HFFc6 (cell line): ENCODE measurements around the gene FLCN. TPM values are rescaled to one million over a fixed set of nuclear protein-coding genes. Genes with fewer than 3 reads are reported as not detected.

Experiments used
- DNase-seq: peaks from one replicate; pipeline ENCODE4 v3.0.0-alpha.2; 2018
- H3K27ac Mint-ChIP-seq: 2 replicates; pipeline ENCODE4 v1.8.0; 2020; ENCODE audit warnings: mild to moderate bottlenecking, mixed read lengths
- H3K27me3 Mint-ChIP-seq: 2 replicates; pipeline ENCODE4 v1.8.0; 2021; ENCODE audit warnings: mild to moderate bottlenecking, moderate library complexity, mixed read lengths; ENCODE audit not compliant: insufficient read depth
- H3K36me3 Mint-ChIP-seq: 2 replicates; pipeline ENCODE4 v1.8.0; 2021; ENCODE audit warnings: low read depth, mixed read lengths
- H3K4me1 Mint-ChIP-seq: 2 replicates; pipeline ENCODE4 v1.8.0; 2020; ENCODE audit warnings: low read depth, mixed read lengths
- H3K4me3 Mint-ChIP-seq: 2 replicates; pipeline ENCODE4 v1.8.0; 2020; ENCODE audit warnings: mild to moderate bottlenecking, moderate library complexity, mixed read lengths
- H3K9me3 Mint-ChIP-seq: 2 replicates; pipeline ENCODE4 v1.8.0; 2020; ENCODE audit warnings: mild to moderate bottlenecking, mixed read lengths
- CTCF ChIP-seq: fragments of 200-600 bp; sonication (generic); IDR thresholded peaks from 2 replicates; pipeline ENCODE4 v1.5.0; 2021; ENCODE audit warnings: antibody characterized with exemption, mild to moderate bottlenecking
- total RNA-seq, 6 experiments: library from RNA; stranded (reverse); fragmentation: NEBNext Ultra II Directional; extraction: Animal tissue kit (Norgen Biotek cat#: 25700); gene quantifications; 2 replicates in 1 of 6; 3 replicates in 5 of 6; pipeline ENCODE4 v1.2.3, GENCODE V29; 2021

Gene FLCN
- total RNA-seq, 6 experiments from 2014 or later, result 15.8 to 19.2 (median 17.3) TPM

GRCh38 chr17:17235212-17236174 is 1.5 kb downstream of the FLCN start:
- peak overlapping the region; percentile 99 for H3K27ac Mint-ChIP-seq
- no peak for TF ChIP-seq CTCF
- DNase-seq, result peak; percentile 11
- H3K4me1 Mint-ChIP-seq, result peaks cover 15% of the 10 kb centered on the region
- H3K36me3 Mint-ChIP-seq, result 0 out of 2 replicates have a peak, but pooled peaks cover 8% of the 10 kb centered on the region
- H3K4me3 Mint-ChIP-seq, result peak overlapping the region; percentile 97
- no peaks in the 10 kb centered on the region for H3K9me3 Mint-ChIP-seq
- peaks cover 2% of the 10 kb centered on the region for H3K27me3 Mint-ChIP-seq

GRCh38 chr17:17232303-17232621 is 4.7 kb downstream of the FLCN start:
- H3K27me3 Mint-ChIP-seq, result no peaks in the 10 kb centered on the region; the same call in none of the 2 replicates
- no peak overlapping the region for H3K4me3 Mint-ChIP-seq
- peaks cover 24% of the 10 kb centered on the region; the same call in 1 of the 2 replicates for H3K36me3 Mint-ChIP-seq
- H3K9me3 Mint-ChIP-seq, result no peaks in the 10 kb centered on the region
- H3K4me1 Mint-ChIP-seq, result peaks cover 15% of the 10 kb centered on the region
- TF ChIP-seq CTCF, result no peak
- no peak for DNase-seq
- H3K27ac Mint-ChIP-seq, result no peak overlapping the region

- Mint-ChIP-seq H3K4me3 (no peak overlapping the region), H3K27me3 (no peaks in the 10 kb centered on the region; the same call in none of the 2 replicates), H3K36me3 (peaks cover 24% of the 10 kb centered on the region; the same call in 1 of the 2 replicates), H3K27ac (no peak overlapping the region), H3K9me3 (no peaks in the 10 kb centered on the region), H3K4me1 (peaks cover 15% of the 10 kb centered on the region)
- TF ChIP-seq CTCF, result no peak
- DNase-seq, result no peak
These were observed 5.2 kb downstream of the FLCN start for GRCh38 chr17:17231621-17232302.

GRCh38 chr17:17229416-17230384 is 7.3 kb downstream of the FLCN start:
- Mint-ChIP-seq H3K4me3 (no peak overlapping the region), H3K36me3 (peaks cover 39% of the 10 kb centered on the region), H3K4me1 (no peaks in the 10 kb centered on the region), H3K27ac (no peak overlapping the region), H3K9me3 (no peaks in the 10 kb centered on the region), H3K27me3 (no peaks in the 10 kb centered on the region; the same call in 1 of the 2 replicates)
- no peak for DNase-seq
- no peak for TF ChIP-seq CTCF
